T-cell (primary cell): Measurements from ENCODE around the gene KCNJ11. TPM values are rescaled to one million over a fixed set of nuclear protein-coding genes. Genes with fewer than 3 reads are reported as not detected.
A peak's percentile ranks its signal among the peaks of the same experiment; 100 is the strongest.

ENCODE experiments used
- ATAC-seq, 4 experiments: fragments of 200-7000 bp in 3 of 4; fragments of 150-1000 bp in 1 of 4; cut with Tn5 transposase; replicated peaks in 1 of 4; 1 replicate in 3 of 4; 2 replicates in 1 of 4; pipeline ENCODE4 v1.10.0; 2021; ENCODE audit warnings: moderate library complexity in 3 of 4, mild to moderate bottlenecking in 2 of 4, moderate number of reproducible peaks in 1 of 4
- CTCF ChIA-PET, 2 donors: fragments of 300-600 bp; sonication (Branson Sonifier 250); formaldehyde crosslinking; loops; one replicate each; lab custom pipeline; 2022; ENCODE audit warnings: antibody characterized with exemption in 2 of 2; lab: Charles Lee
- POLR2A ChIA-PET, 2 donors: fragments of 300-600 bp; sonication (Branson Sonifier 250); formaldehyde crosslinking; loops; one replicate each; lab custom pipeline; 2022; ENCODE audit warnings: antibody characterized with exemption in 2 of 2; lab: Charles Lee
- DNase-seq, 35 experiments: peaks; one replicate each; pipeline versions ENCODE4 v3.0.0 to v3.0.0-alpha.2; 2013 to 2023
- H3K27ac ChIP-seq: one replicate; pipeline ENCODE4 v1.5.1; 2013; ENCODE audit warnings: low read length
- H3K27me3 ChIP-seq, 2 experiments: replicated peaks in 1 of 2; 1 replicate in 1 of 2; 2 replicates in 1 of 2; pipeline versions ENCODE4 v1.6.1 to v1.7.0; 2013; ENCODE audit warnings: low read length in 1 of 2, mixed read lengths in 1 of 2; ENCODE audit not compliant: control insufficient read depth in 2 of 2, insufficient read depth in 2 of 2; ENCODE audit errors: extremely low read depth in 1 of 2
- H3K36me3 ChIP-seq, 2 donors: 1 replicate in 1 of 2; 2 replicates in 1 of 2; pipeline versions ENCODE4 v1.6.1 to v1.7.0; 2013; ENCODE audit warnings: low read length in 1 of 2; ENCODE audit not compliant: control insufficient read depth in 2 of 2, insufficient read depth in 1 of 2; ENCODE audit errors: extremely low read depth in 1 of 2
- H3K4me1 ChIP-seq, 2 experiments: 1 replicate in 1 of 2; 2 replicates in 1 of 2; pipeline versions ENCODE4 v1.6.1 to v1.7.0; 2013; ENCODE audit warnings: low read length in 2 of 2, mixed read lengths in 1 of 2; ENCODE audit not compliant: insufficient read depth in 2 of 2, control insufficient read depth in 1 of 2; ENCODE audit errors: extremely low read depth in 1 of 2
- H3K4me3 ChIP-seq, 2 donors: 1 replicate in 1 of 2; 2 replicates in 1 of 2; pipeline versions ENCODE4 v1.5.1 to v1.7.0; 2013; ENCODE audit warnings: mild to moderate bottlenecking in 2 of 2, low read length in 1 of 2, moderate library complexity in 1 of 2; ENCODE audit not compliant: control insufficient read depth in 1 of 2; ENCODE audit errors: extremely low read depth in 1 of 2
- H3K9me3 ChIP-seq: 2 replicates; pipeline ENCODE4 v1.7.0; 2013
- H3K27ac Mint-ChIP-seq, 2 donors: one replicate each; pipeline ENCODE4 v1.8.0; 2020 to 2021; ENCODE audit warnings: mild to moderate bottlenecking in 2 of 2, mixed read lengths in 2 of 2
- H3K27me3 Mint-ChIP-seq, 2 donors: one replicate each; pipeline ENCODE4 v1.8.0; 2021 to 2022; ENCODE audit warnings: mixed read lengths in 2 of 2
- H3K36me3 Mint-ChIP-seq: one replicate; pipeline ENCODE4 v1.8.0; 2021; ENCODE audit warnings: mixed read lengths
- H3K4me1 Mint-ChIP-seq, 3 donors: one replicate each; pipeline ENCODE4 v1.8.0; 2020 to 2022; ENCODE audit warnings: mixed read lengths in 3 of 3, mild to moderate bottlenecking in 1 of 3
- H3K4me3 Mint-ChIP-seq, 3 donors: one replicate each; pipeline ENCODE4 v1.8.0; 2020 to 2022; ENCODE audit warnings: mild to moderate bottlenecking in 3 of 3, mixed read lengths in 3 of 3, moderate library complexity in 3 of 3
- H3K9me3 Mint-ChIP-seq, 3 donors: one replicate each; pipeline ENCODE4 v1.8.0; 2020 to 2022; ENCODE audit warnings: mixed read lengths in 3 of 3
- WGBS: methylation state at CpG from one replicate; pipeline ENCODE4 v1.1.5; 2013; ENCODE audit warnings: missing lambda C conversion rate; ENCODE audit not compliant: insufficient coverage; 5-methylcytosine and 5-hydroxymethylcytosine counted together
- total RNA-seq, 35 experiments: library from RNA in 6 of 35; stranded (reverse) in 6 of 35; fragments of 120-200 nt in 1 of 35; gene quantifications; one replicate each; pipeline versions ENCODE4 v1.2.1 to v1.2.4 and lab custom pipeline; 2013 to 2026

The KCNJ11 gene
- total RNA-seq, 5 donors from 2014 or later (not counting 1 experiment from before 2014, with no cell fraction given), result 0.33 to 0.63 (median 0.50) TPM; not detected in 1

GRCh38 chr11:17389211-17389956, 925 bp upstream of the KCNJ11 start:
- peak overlapping the region in 1 of 2 donors; percentile 48 for H3K27ac Mint-ChIP-seq
- peak; percentile 41 to 89 (median 70) for DNase-seq
- H3K9me3 Mint-ChIP-seq, result no peaks in the 10 kb centered on the region
- no peaks in the 10 kb centered on the region for H3K27me3 Mint-ChIP-seq
- POLR2A ChIA-PET, result interaction anchor here (0.5 to 0.6 kb wide), 4 partner anchors 35 to 614 kb away, joined by 3 to 6 read pairs (median 4); no protein-coding TSS in a partner anchor
- peaks cover 0 to 6% (median 5%) of the 10 kb centered on the region in 3 donors for H3K4me1 Mint-ChIP-seq
- Histone ChIP-seq H3K4me1 (peaks cover 0 to 14% of the 10 kb centered on the region in 2 experiments), H3K27me3 (peaks cover 0 to 14% of the 10 kb centered on the region in 2 experiments), H3K36me3 (no peaks in the 10 kb centered on the region), H3K4me3 (peak overlapping the region; percentile 66 to 74), H3K27ac (no peak overlapping the region), H3K9me3 (no peaks in the 10 kb centered on the region)
- peak overlapping the region; percentile 80 to 84 (median 82) for H3K4me3 Mint-ChIP-seq
- no peaks in the 10 kb centered on the region for H3K36me3 Mint-ChIP-seq
- CTCF ChIA-PET, result interaction anchor here (0.6 to 1.6 kb wide), 9 partner anchors 35 to 600 kb away, joined by 3 to 13 read pairs (median 5); no protein-coding TSS in a partner anchor
- 0% methylated on average over 27 of the region's 55 CpGs for WGBS
- peak; percentile 84 to 92 (median 88) for ATAC-seq

GRCh38 chr11:17387811-17388210, 648 bp downstream of the KCNJ11 start:
- Mint-ChIP-seq H3K27ac (no peak overlapping the region), H3K9me3 (no peaks in the 10 kb centered on the region), H3K27me3 (no peaks in the 10 kb centered on the region), H3K36me3 (no peaks in the 10 kb centered on the region), H3K4me1 (peaks cover 4 to 6% (median 5%) of the 10 kb centered on the region in 3 donors), H3K4me3 (peak overlapping the region; percentile 65 to 84 (median 68))
- no peaks in the 10 kb centered on the region for H3K36me3 ChIP-seq
- ChIA-PET POLR2A (no interaction called here), CTCF (no interaction called here)
- H3K9me3 ChIP-seq, result no peaks in the 10 kb centered on the region
- no peak for DNase-seq
- WGBS, result 84% methylated on average over 17 of the region's 20 CpGs
- ATAC-seq, result no peak
- peaks cover 0 to 16% of the 10 kb centered on the region in 2 experiments for H3K4me1 ChIP-seq
- peaks cover 0 to 12% of the 10 kb centered on the region in 2 experiments for H3K27me3 ChIP-seq
- no peak overlapping the region for H3K27ac ChIP-seq
- H3K4me3 ChIP-seq, result no peak overlapping the region

GRCh38 chr11:17387254-17387653, 1.2 kb downstream of the KCNJ11 start:
- 92% methylated on average over 20 of the region's 20 CpGs for WGBS
- CTCF ChIA-PET, result interaction anchor here (0.9 to 1.0 kb wide), 3 partner anchors 112 to 377 kb away, joined by 3 read pairs; no protein-coding TSS in a partner anchor
- H3K4me1 Mint-ChIP-seq, result peaks cover 4 to 6% (median 5%) of the 10 kb centered on the region in 3 donors
- no peaks in the 10 kb centered on the region for H3K36me3 Mint-ChIP-seq
- Histone ChIP-seq H3K36me3 (no peaks in the 10 kb centered on the region), H3K4me1 (peaks cover 0 to 16% of the 10 kb centered on the region in 2 experiments), H3K4me3 (no peak overlapping the region), H3K27me3 (peaks cover 0 to 12% of the 10 kb centered on the region in 2 experiments), H3K27ac (no peak overlapping the region), H3K9me3 (no peaks in the 10 kb centered on the region)
- no peaks in the 10 kb centered on the region for H3K27me3 Mint-ChIP-seq
- ATAC-seq (no peak), DNase-seq (no peak)
- H3K9me3 Mint-ChIP-seq, result no peaks in the 10 kb centered on the region
- POLR2A ChIA-PET, result no interaction called here
- H3K27ac Mint-ChIP-seq, result no peak overlapping the region
- H3K4me3 Mint-ChIP-seq, result peak overlapping the region; percentile 28 to 65 (median 59)

- CTCF ChIA-PET, result interaction anchor here (0.9 to 1.0 kb wide), 3 partner anchors 111 to 376 kb away, joined by 3 read pairs; no protein-coding TSS in a partner anchor
- Mint-ChIP-seq H3K4me3 (peak overlapping the region in 2 of 3 donors; percentile 59 to 65), H3K4me1 (peaks cover 4 to 6% (median 5%) of the 10 kb centered on the region in 3 donors), H3K27ac (no peak overlapping the region), H3K9me3 (no peaks in the 10 kb centered on the region), H3K27me3 (no peaks in the 10 kb centered on the region), H3K36me3 (no peaks in the 10 kb centered on the region)
- ATAC-seq (no peak), DNase-seq (peak in 15 of 35 experiments; percentile 8 to 54 (median 23))
- Histone ChIP-seq H3K27ac (no peak overlapping the region), H3K4me3 (no peak overlapping the region), H3K27me3 (peaks cover 0 to 12% of the 10 kb centered on the region in 2 experiments), H3K9me3 (no peaks in the 10 kb centered on the region), H3K4me1 (peaks cover 0 to 16% of the 10 kb centered on the region in 2 experiments), H3K36me3 (no peaks in the 10 kb centered on the region)
- POLR2A ChIA-PET, result no interaction called here
- WGBS, result 81% methylated on average over 23 of the region's 23 CpGs
These were observed 2.0 kb downstream of the KCNJ11 start for GRCh38 chr11:17386331-17387084.

- H3K4me3 ChIP-seq, result no peak overlapping the region
- peaks cover 4 to 6% (median 5%) of the 10 kb centered on the region in 3 donors for H3K4me1 Mint-ChIP-seq
- no peaks in the 10 kb centered on the region for H3K36me3 Mint-ChIP-seq
- H3K27me3 Mint-ChIP-seq, result no peaks in the 10 kb centered on the region
- H3K9me3 ChIP-seq, result no peaks in the 10 kb centered on the region
- no peaks in the 10 kb centered on the region for H3K36me3 ChIP-seq
- H3K27me3 ChIP-seq, result peaks cover 0 to 12% of the 10 kb centered on the region in 2 experiments
- 65% methylated on average over 4 of the region's 6 CpGs for WGBS
- H3K9me3 Mint-ChIP-seq, result no peaks in the 10 kb centered on the region
- H3K27ac Mint-ChIP-seq, result no peak overlapping the region
- CTCF ChIA-PET, result interaction anchor here in 1 of 2 donors (1.0 kb wide), 1 partner anchor 118 kb away, joined by 6 read pairs; no protein-coding TSS in a partner anchor
- DNase-seq (no peak), ATAC-seq (no peak)
- no peak overlapping the region for H3K4me3 Mint-ChIP-seq
- H3K27ac ChIP-seq, result no peak overlapping the region
- POLR2A ChIA-PET, result no interaction called here
- H3K4me1 ChIP-seq, result peaks cover 0 to 16% of the 10 kb centered on the region in 2 experiments
These were observed 2.5 kb downstream of the KCNJ11 start for GRCh38 chr11:17385926-17386325.

GRCh38 chr11:17385492-17385891, 3.0 kb downstream of the KCNJ11 start:
- H3K4me3 ChIP-seq, result no peak overlapping the region
- peaks cover 0 to 12% of the 10 kb centered on the region in 2 experiments for H3K27me3 ChIP-seq
- H3K4me1 ChIP-seq, result peaks cover 0 to 16% of the 10 kb centered on the region in 2 experiments
- WGBS, result 80% methylated on average over 2 of the region's 5 CpGs
- peaks cover 4 to 6% (median 5%) of the 10 kb centered on the region in 3 donors for H3K4me1 Mint-ChIP-seq
- H3K9me3 ChIP-seq, result no peaks in the 10 kb centered on the region
- CTCF ChIA-PET, result interaction anchor here in 1 of 2 donors (0.7 to 1.0 kb wide), 2 partner anchors 119 to 294 kb away, joined by 3 to 6 read pairs; no protein-coding TSS in a partner anchor
- POLR2A ChIA-PET, result no interaction called here
- DNase-seq, result no peak
- ATAC-seq, result no peak
- H3K36me3 ChIP-seq, result no peaks in the 10 kb centered on the region
- no peak overlapping the region for H3K27ac ChIP-seq
- no peak overlapping the region for H3K4me3 Mint-ChIP-seq
- no peak overlapping the region for H3K27ac Mint-ChIP-seq
- H3K27me3 Mint-ChIP-seq, result no peaks in the 10 kb centered on the region
- no peaks in the 10 kb centered on the region for H3K36me3 Mint-ChIP-seq
- no peaks in the 10 kb centered on the region for H3K9me3 Mint-ChIP-seq
